ENCODE measurements around the gene STAP2. TPM values are rescaled to one million over a fixed set of nuclear protein-coding genes. Genes with fewer than 3 reads are reported as not detected.
A peak's percentile ranks its signal among the peaks of the same experiment; 100 is the strongest.

The STAP2 gene
- total and polyA plus RNA-seq, 9 of the 15 experiments (the other 6 are each of a cell fraction or from before 2014, with no cell fraction given) = 1.2 to 9.8 (median 4.5) TPM

GRCh38 chr19:4288091-4288777, 50.4 kb downstream of the STAP2 start (continued):
- TF ChIP-seq CUX1 (CRISPR knock-in tag; IDR thresholded peaks at IDR 0.05) = no peak
- TF ChIP-seq ADNP (tag; IDR thresholded peaks at IDR 0.05) = peak; percentile 46
- 0 out of 2 replicates have a peak, but pooled peaks have one; percentile 28 for TF ChIP-seq ZBTB40 (IDR thresholded peaks at IDR 0.05)
- no peak for TF ChIP-seq ZBTB40 (CRISPR knock-in tag; IDR thresholded peaks at IDR 0.05)
- TF ChIP-seq HDAC6 (IDR thresholded peaks at IDR 0.05; ENCODE audit: low read depth, low read length) = no peak
- peak; percentile 56; the same call in 1 of the 2 replicates for TF ChIP-seq ZBTB33 (CRISPR knock-in tag; IDR thresholded peaks at IDR 0.05)
- TF ChIP-seq SP1 (CRISPR knock-in tag; IDR thresholded peaks at IDR 0.05) = no peak
